GM23338 (cell line): ENCODE results near the gene BCLAF3. TPM values are rescaled to one million over a fixed set of nuclear protein-coding genes. Genes with fewer than 3 reads are reported as not detected.

Source experiments
- ATAC-seq: fragments of 200-7000 bp; cut with Tn5 transposase; 3 replicates; pipeline ENCODE4 v1.9.1; 2020
- DNase-seq: peaks from one replicate; pipeline ENCODE4 v3.0.0-alpha.2; 2015; ENCODE audit warnings: low spot score
- H2AFZ ChIP-seq: fragments of 200-600 bp; sonication (generic); 2 replicates; pipeline ENCODE4 v1.8.0; 2016; ENCODE audit warnings: antibody characterized with exemption, mild to moderate bottlenecking, moderate library complexity
- H3F3A ChIP-seq: fragments of 200-600 bp; sonication (generic); replicated peaks from 2 replicates; pipeline ENCODE4 v1.8.0; 2017; ENCODE audit warnings: antibody characterized with exemption, mixed run types, low read depth
- H3K27ac ChIP-seq: fragments of 200-600 bp; sonication (generic); 2 replicates; pipeline ENCODE4 v1.6.1; 2016; ENCODE audit warnings: low read depth
- H3K27me3 ChIP-seq: fragments of 200-600 bp; sonication (generic); 2 replicates; pipeline ENCODE4 v1.8.0; 2016; ENCODE audit warnings: mild to moderate bottlenecking, mixed run types, moderate library complexity; ENCODE audit not compliant: insufficient read depth
- H3K36me3 ChIP-seq: fragments of 200-600 bp; sonication (generic); 2 replicates; pipeline ENCODE4 v1.8.0; 2016; ENCODE audit warnings: mild to moderate bottlenecking; ENCODE audit not compliant: insufficient read depth
- H3K4me1 ChIP-seq: fragments of 200-600 bp; sonication (generic); 2 replicates; pipeline ENCODE4 v1.8.0; 2016; ENCODE audit warnings: mild to moderate bottlenecking, moderate library complexity; ENCODE audit not compliant: insufficient read depth
- H3K4me2 ChIP-seq: fragments of 200-600 bp; sonication (generic); 2 replicates; pipeline ENCODE4 v1.7.1; 2017; ENCODE audit warnings: mixed run types
- H3K4me3 ChIP-seq: fragments of 200-600 bp; sonication (generic); 2 replicates; pipeline ENCODE4 v1.6.1; 2016; ENCODE audit warnings: mixed run types
- H3K79me2 ChIP-seq: fragments of 200-600 bp; sonication (generic); replicated peaks from 2 replicates; pipeline ENCODE4 v1.8.0; 2017; ENCODE audit warnings: mild to moderate bottlenecking; ENCODE audit not compliant: insufficient read depth
- H3K9me2 ChIP-seq: fragments of 200-600 bp; sonication (generic); 2 replicates; pipeline ENCODE4 v1.8.0; 2017; ENCODE audit not compliant: insufficient read depth
- H4K20me1 ChIP-seq: fragments of 200-600 bp; sonication (generic); replicated peaks from 2 replicates; pipeline ENCODE4 v1.8.0; 2017; ENCODE audit warnings: mild to moderate bottlenecking; ENCODE audit not compliant: insufficient read depth
- H3K27ac Mint-ChIP-seq: 2 replicates; pipeline ENCODE4 v1.8.0; 2020; ENCODE audit warnings: inconsistent platforms, mild to moderate bottlenecking, moderate library complexity, mixed read lengths
- H3K27me3 Mint-ChIP-seq: 3 replicates; pipeline ENCODE4 v1.8.0; 2022; ENCODE audit warnings: low read depth, mild to moderate bottlenecking, moderate library complexity, mixed read lengths, inconsistent platforms; ENCODE audit not compliant: insufficient read depth, poor library complexity
- H3K36me3 Mint-ChIP-seq: 3 replicates; pipeline ENCODE4 v1.8.0; 2021; ENCODE audit warnings: low read depth, mild to moderate bottlenecking, inconsistent platforms, moderate library complexity, mixed read lengths
- H3K4me1 Mint-ChIP-seq: 3 replicates; pipeline ENCODE4 v1.8.0; 2020; ENCODE audit warnings: mild to moderate bottlenecking, inconsistent platforms, mixed read lengths
- H3K4me3 Mint-ChIP-seq: 3 replicates; pipeline ENCODE4 v1.8.0; 2021; ENCODE audit warnings: moderate library complexity, mild to moderate bottlenecking, inconsistent platforms, mixed read lengths
- H3K9me3 Mint-ChIP-seq: 3 replicates; pipeline ENCODE4 v1.8.0; 2020; ENCODE audit warnings: moderate library complexity, mild to moderate bottlenecking, inconsistent platforms, mixed read lengths
- CREB1 ChIP-seq: fragments of 250-450 bp; sonication (Bioruptor Pico); IDR thresholded peaks from 2 replicates; pipeline ENCODE4 v1.5.0; 2020; ENCODE audit warnings: low read depth, mild to moderate bottlenecking, moderate library complexity
- CTCF ChIP-seq, 2 experiments: fragments of 200-600 bp in 1 of 2; sonication (generic) in 1 of 2; conservative IDR thresholded peaks; 2 replicates each; pipeline versions ENCODE4 v1.5.1 to v1.6.1; 2016 to 2017; ENCODE audit warnings: antibody characterized with exemption in 2 of 2, low read depth in 2 of 2, mild to moderate bottlenecking in 2 of 2, moderate library complexity in 1 of 2
- ETS1 ChIP-seq: IDR thresholded peaks from 2 replicates; pipeline ENCODE4 v1.6.1; 2016; ENCODE audit warnings: antibody characterized with exemption
- JUNB ChIP-seq: IDR thresholded peaks from one replicate; pipeline ENCODE4 v1.6.1; 2016; ENCODE audit warnings: antibody characterized with exemption; ENCODE audit not compliant: unreplicated experiment
- POLR2AphosphoS5 ChIP-seq: IDR thresholded peaks from 2 replicates; pipeline ENCODE4 v1.6.1; 2016; ENCODE audit warnings: antibody characterized with exemption, low read depth
- REST ChIP-seq: IDR thresholded peaks from one replicate; pipeline ENCODE4 v1.6.1; 2018; ENCODE audit warnings: antibody characterized with exemption; ENCODE audit not compliant: unreplicated experiment
- STAT1 ChIP-seq: IDR thresholded peaks from one replicate; pipeline ENCODE4 v1.6.1; 2016; ENCODE audit warnings: antibody characterized with exemption; ENCODE audit not compliant: unreplicated experiment
- ZNF331 ChIP-seq: fragments of 250-450 bp; sonication (Bioruptor Pico); IDR thresholded peaks from 2 replicates; pipeline ENCODE4 v1.5.0; 2020; ENCODE audit warnings: low read depth, mild to moderate bottlenecking, moderate library complexity
- ZNF462 ChIP-seq: fragments of 250-450 bp; sonication (Bioruptor Pico); IDR thresholded peaks from 2 replicates; pipeline ENCODE4 v1.5.0; 2020; ENCODE audit warnings: mild to moderate bottlenecking, moderate library complexity
- polyA plus RNA-seq: library from polyadenylated mRNA; unstranded; fragments of >200 nt; fragmentation: Nextera tagmentation; extraction: Ambion mirVana; gene quantifications from 2 replicates; pipeline ENCODE4 v1.2.1, GENCODE V29; 2016
- total RNA-seq: library from RNA; depleted of rRNA; stranded (reverse); fragments of >200 nt; shearing (Covaris generic); gene quantifications from 2 replicates; pipeline ENCODE4 v1.2.3, GENCODE V29; 2014

Gene BCLAF3
- total and polyA plus RNA-seq, 2 experiments from 2014 or later, result 6.5 to 9.3 TPM

- no peak for ATAC-seq
- Mint-ChIP-seq H3K27ac (no peak overlapping the region), H3K4me1 (peaks cover 7% of the 10 kb centered on the region; the same call in 1 of the 3 replicates), H3K4me3 (no peak overlapping the region), H3K27me3 (no peaks in the 10 kb centered on the region), H3K9me3 (no peaks in the 10 kb centered on the region), H3K36me3 (peaks cover 3% of the 10 kb centered on the region; the same call in 2 of the 3 replicates)
- no peak overlapping the region for H3K4me3 ChIP-seq
- no peak overlapping the region for H3K4me2 ChIP-seq
- H3F3A ChIP-seq, result no peaks in the 10 kb centered on the region
- no peaks in the 10 kb centered on the region for H3K27me3 ChIP-seq
- H3K36me3 ChIP-seq, result no peaks in the 10 kb centered on the region
- no peaks in the 10 kb centered on the region for H3K9me2 ChIP-seq
- H4K20me1 ChIP-seq, result no peaks in the 10 kb centered on the region; the same call in 1 of the 2 replicates
- no peaks in the 10 kb centered on the region for H3K79me2 ChIP-seq
- no peak overlapping the region for H2AFZ ChIP-seq
- no peak for DNase-seq
- TF ChIP-seq POLR2AphosphoS5 (no peak), JUNB (no peak), REST (no peak), CREB1 (no peak), CTCF (conservative IDR thresholded peaks at IDR 0.05; ENCODE audit: low read depth in 2 of 2) (no peak), STAT1 (no peak), ZNF331 (CRISPR knock-in tag) (no peak), ETS1 (no peak), ZNF462 (no peak)
- H3K4me1 ChIP-seq, result no peaks in the 10 kb centered on the region
- H3K27ac ChIP-seq, result no peak overlapping the region
Observed at GRCh38 chrX:19956306-19956705, 34.6 kb downstream of the BCLAF3 start.
